Measurements from ENCODE around the gene NODAL.
A peak's percentile ranks its signal among the peaks of the same experiment; 100 is the strongest.

Gene NODAL

GRCh38 chr10:70410608-70411007 lies 30.9 kb downstream of the NODAL start:
- no peak overlapping the region for H3K9ac ChIP-seq (ENCODE audit: low read length)
- no peak overlapping the region for H3K27ac ChIP-seq (ENCODE audit: low read depth, low read length)
- H3K4me3 ChIP-seq (ENCODE audit: insufficient read depth, low read length, poor library complexity, severe bottlenecking), result no peak overlapping the region
- no peaks in the 10 kb centered on the region for H3K9me2 ChIP-seq (replicated peaks; ENCODE audit: insufficient read depth, low read length)
- H2AFZ ChIP-seq (ENCODE audit: low read depth, low read length, severe bottlenecking), result no peak overlapping the region
- H3F3A ChIP-seq (ENCODE audit: insufficient read depth), result 0 out of 2 replicates have a peak, but pooled peaks cover 4% of the 10 kb centered on the region
- H3K79me2 ChIP-seq (ENCODE audit: insufficient read depth, low read length), result peaks cover 87% of the 10 kb centered on the region
- no peaks in the 10 kb centered on the region for H3K9me3 ChIP-seq (ENCODE audit: insufficient read depth, low read length)
- no peaks in the 10 kb centered on the region for H3K27me3 ChIP-seq (ENCODE audit: low read length)
- peaks cover 4% of the 10 kb centered on the region; the same call in 1 of the 2 replicates for H3K36me3 ChIP-seq (ENCODE audit: low read length)
- H4K20me1 ChIP-seq (ENCODE audit: low read depth, low read length), result peaks cover 25% of the 10 kb centered on the region; the same call in 1 of the 2 replicates
- no peak overlapping the region for H3K4me2 ChIP-seq (ENCODE audit: low read depth, low read length, poor library complexity, severe bottlenecking)
- TF ChIP-seq EZH2phosphoT487 (conservative IDR thresholded peaks at IDR 0.05; ENCODE audit: low read length), result no peak
- no peak for TF ChIP-seq CTCF (IDR thresholded peaks at IDR 0.05; ENCODE audit: insufficient read depth, low read length, poor library complexity, severe bottlenecking)

- Histone ChIP-seq H3K9me2 (replicated peaks; ENCODE audit: insufficient read depth, low read length) (no peaks in the 10 kb centered on the region), H3K36me3 (ENCODE audit: low read length) (peaks cover 4% of the 10 kb centered on the region; the same call in 1 of the 2 replicates), H3F3A (ENCODE audit: insufficient read depth) (0 out of 2 replicates have a peak, but pooled peaks cover 4% of the 10 kb centered on the region), H2AFZ (ENCODE audit: low read depth, low read length, severe bottlenecking) (no peak overlapping the region), H3K9me3 (ENCODE audit: insufficient read depth, low read length) (no peaks in the 10 kb centered on the region), H3K27ac (ENCODE audit: low read depth, low read length) (no peak overlapping the region), H3K9ac (ENCODE audit: low read length) (no peak overlapping the region), H3K27me3 (ENCODE audit: low read length) (no peaks in the 10 kb centered on the region), H3K4me2 (ENCODE audit: low read depth, low read length, poor library complexity, severe bottlenecking) (no peak overlapping the region), H3K4me3 (ENCODE audit: insufficient read depth, low read length, poor library complexity, severe bottlenecking) (no peak overlapping the region), H4K20me1 (ENCODE audit: low read depth, low read length) (peaks cover 21% of the 10 kb centered on the region; the same call in 1 of the 2 replicates), H3K79me2 (ENCODE audit: insufficient read depth, low read length) (peaks cover 87% of the 10 kb centered on the region)
- no peak for TF ChIP-seq CTCF (IDR thresholded peaks at IDR 0.05; ENCODE audit: insufficient read depth, low read length, poor library complexity, severe bottlenecking)
- no peak for TF ChIP-seq EZH2phosphoT487 (conservative IDR thresholded peaks at IDR 0.05; ENCODE audit: low read length)
Measured at GRCh38 chr10:70409772-70410171, 31.7 kb downstream of the NODAL start.

- Histone ChIP-seq H3K27me3 (ENCODE audit: low read length) (no peaks in the 10 kb centered on the region), H3K36me3 (ENCODE audit: low read length) (no peaks in the 10 kb centered on the region; the same call in 1 of the 2 replicates), H3K9ac (ENCODE audit: low read length) (peak overlapping the region; percentile 86), H3F3A (ENCODE audit: insufficient read depth) (peaks cover 3% of the 10 kb centered on the region; the same call in 1 of the 2 replicates), H4K20me1 (ENCODE audit: low read depth, low read length) (peaks cover 11% of the 10 kb centered on the region; the same call in 1 of the 2 replicates), H3K79me2 (ENCODE audit: insufficient read depth, low read length) (peaks cover 49% of the 10 kb centered on the region), H3K4me3 (ENCODE audit: insufficient read depth, low read length, poor library complexity, severe bottlenecking) (peak overlapping the region; percentile 69), H3K4me2 (ENCODE audit: low read depth, low read length, poor library complexity, severe bottlenecking) (peak overlapping the region; percentile 90), H3K27ac (ENCODE audit: low read depth, low read length) (peak overlapping the region; percentile 46; the same call in 1 of the 2 replicates), H3K9me2 (replicated peaks; ENCODE audit: insufficient read depth, low read length) (no peaks in the 10 kb centered on the region), H3K9me3 (ENCODE audit: insufficient read depth, low read length) (no peaks in the 10 kb centered on the region), H2AFZ (ENCODE audit: low read depth, low read length, severe bottlenecking) (no peak overlapping the region)
- TF ChIP-seq CTCF (IDR thresholded peaks at IDR 0.05; ENCODE audit: insufficient read depth, low read length, poor library complexity, severe bottlenecking), result no peak
Measured at GRCh38 chr10:70405037-70405824, 36.2 kb downstream of the NODAL start.

Data from SU-DHL-6 (cell line).